Stimulated activated CD4-positive, alpha-beta T cell treated with anti-CD3 and anti-CD28 coated beads, Interleukin-1b, Interleukin-23, amount 100 ng/mL, for 4 hours (primary cell): ENCODE results near the gene KLHL10.
"Not testable (repeated sequence)": the region's sequence is repeated elsewhere in the genome, so short reads cannot be mapped to it uniquely, and the experiment has no call there.

ENCODE experiments used
- DNase-seq, 2 donors: peaks; one replicate each; pipeline ENCODE4 v3.0.0-alpha.2; 2020; ENCODE audit warnings: low read depth in 2 of 2

The KLHL10 gene

GRCh38 chr17:41851382-41851781 lies 13.8 kb downstream of the KLHL10 start:
- DNase-seq = not testable (repeated sequence)

- no peak for DNase-seq
These were observed 22.8 kb downstream of the KLHL10 start for GRCh38 chr17:41860254-41860931.

GRCh38 chr17:41863074-41863848 lies 25.6 kb downstream of the KLHL10 start:
- DNase-seq = no peak

GRCh38 chr17:41864498-41864835 lies 26.8 kb downstream of the KLHL10 start:
- peak in 1 of 2 donors; percentile 46 for DNase-seq

GRCh38 chr17:41864836-41865595 lies 27.4 kb downstream of the KLHL10 start, which contains the start of gene KLHL11:
TSS of gene KLHL11 (minus strand) at chr17:41865423. CDS start at chr17:41865370, 53 bp downstream.
- DNase-seq = peak; percentile 79 to 85

GRCh38 chr17:41865596-41865893 lies 27.9 kb downstream of the KLHL10 start:
- no peak for DNase-seq

- no peak for DNase-seq
These were observed 30.9 kb downstream of the KLHL10 start for GRCh38 chr17:41868568-41868967.

GRCh38 chr17:41869426-41869825 lies 31.8 kb downstream of the KLHL10 start:
- DNase-seq = no peak

GRCh38 chr17:41870097-41870496 lies 32.5 kb downstream of the KLHL10 start:
- DNase-seq = no peak

DNA sequence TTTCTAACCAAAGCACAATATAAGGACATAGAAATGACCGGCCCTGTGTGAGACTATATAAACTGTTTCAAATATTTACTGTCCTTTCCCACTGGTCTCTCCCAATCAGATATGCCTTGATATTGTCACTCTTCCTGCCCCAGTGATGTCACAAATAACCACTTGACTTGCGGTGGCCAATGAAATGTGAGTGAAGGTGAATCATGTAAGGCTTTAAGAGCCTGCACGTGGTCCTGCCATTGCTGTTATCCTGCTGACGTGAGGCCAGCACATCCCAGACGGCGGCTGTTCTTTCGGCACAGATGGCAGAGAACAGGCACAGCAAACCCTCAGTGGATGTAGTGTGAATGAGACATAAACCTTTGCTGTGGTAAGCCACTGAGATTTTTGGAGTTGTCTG lies 33.0 kb downstream of the KLHL10 start:
- no peak for DNase-seq

DNA sequence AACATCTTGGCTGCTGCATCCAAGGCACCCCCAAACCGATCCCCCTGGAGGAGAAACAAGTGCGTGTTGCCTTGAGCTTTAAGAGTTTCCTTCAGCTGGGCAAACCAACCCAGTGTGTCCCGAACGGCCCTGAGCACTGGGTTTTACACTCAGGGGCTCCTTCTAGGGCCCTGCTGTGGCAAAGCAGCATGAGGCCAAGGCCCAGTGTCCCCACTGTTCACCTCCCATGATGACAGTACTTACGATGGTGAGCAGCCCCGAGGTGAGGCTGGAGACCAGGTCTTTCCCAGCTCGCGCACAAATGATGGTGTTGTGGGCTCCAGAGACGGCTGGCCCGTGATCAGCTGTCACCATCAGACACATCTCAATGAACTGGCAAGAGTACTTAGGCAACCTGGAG lies 34.2 kb downstream of the KLHL10 start:
- DNase-seq = no peak

- no peak for DNase-seq
These were observed 36.1 kb downstream of the KLHL10 start for GRCh38 chr17:41873559-41874292.

DNA sequence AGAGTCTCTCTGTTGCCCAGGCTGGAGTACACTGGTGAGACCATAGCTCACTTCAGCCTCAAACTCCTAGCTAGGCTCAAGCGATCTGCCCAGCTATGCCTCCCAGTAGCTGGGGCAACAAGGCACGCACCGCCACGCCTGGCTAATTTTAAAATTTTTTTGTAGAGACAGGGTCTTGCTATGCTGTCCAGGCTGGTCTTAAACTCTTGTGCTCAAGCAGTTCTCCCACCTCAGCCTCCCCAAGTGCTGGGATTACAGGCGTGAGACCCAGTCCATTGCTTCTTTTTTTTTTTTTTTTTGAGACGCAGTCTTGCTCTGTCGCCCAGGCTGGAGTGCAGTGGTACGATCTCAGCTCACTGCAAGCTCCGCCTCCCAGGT lies 36.7 kb downstream of the KLHL10 start:
- not testable (repeated sequence) for DNase-seq

- no peak for DNase-seq
These were observed 42.5 kb downstream of the KLHL10 start for GRCh38 chr17:41880130-41880529.

- DNase-seq = no peak
These were observed 45.1 kb downstream of the KLHL10 start for GRCh38 chr17:41882756-41883155.

DNA sequence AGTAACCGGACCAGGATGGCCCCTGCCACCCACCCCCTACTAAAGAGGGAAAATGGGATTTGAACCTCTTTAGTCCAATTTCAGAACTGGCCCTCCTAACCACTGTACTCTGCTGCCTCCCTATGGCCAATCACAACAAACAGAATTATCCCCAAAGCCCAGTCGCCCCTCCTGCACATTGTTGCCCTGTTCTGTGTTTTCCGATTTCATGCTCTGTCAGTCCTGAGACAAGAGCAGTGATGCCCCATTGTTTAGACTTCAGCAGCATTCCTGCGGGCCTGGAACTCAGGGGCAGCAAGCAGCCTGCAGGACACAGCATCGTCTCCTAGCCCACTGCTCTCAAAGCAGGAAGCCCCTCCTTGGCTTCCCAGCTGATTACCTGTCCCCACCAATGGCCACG lies 48.1 kb downstream of the KLHL10 start:
- no peak for DNase-seq

GRCh38 chr17:41888332-41888965 lies 50.8 kb downstream of the KLHL10 start:
- DNase-seq = no peak

DNA sequence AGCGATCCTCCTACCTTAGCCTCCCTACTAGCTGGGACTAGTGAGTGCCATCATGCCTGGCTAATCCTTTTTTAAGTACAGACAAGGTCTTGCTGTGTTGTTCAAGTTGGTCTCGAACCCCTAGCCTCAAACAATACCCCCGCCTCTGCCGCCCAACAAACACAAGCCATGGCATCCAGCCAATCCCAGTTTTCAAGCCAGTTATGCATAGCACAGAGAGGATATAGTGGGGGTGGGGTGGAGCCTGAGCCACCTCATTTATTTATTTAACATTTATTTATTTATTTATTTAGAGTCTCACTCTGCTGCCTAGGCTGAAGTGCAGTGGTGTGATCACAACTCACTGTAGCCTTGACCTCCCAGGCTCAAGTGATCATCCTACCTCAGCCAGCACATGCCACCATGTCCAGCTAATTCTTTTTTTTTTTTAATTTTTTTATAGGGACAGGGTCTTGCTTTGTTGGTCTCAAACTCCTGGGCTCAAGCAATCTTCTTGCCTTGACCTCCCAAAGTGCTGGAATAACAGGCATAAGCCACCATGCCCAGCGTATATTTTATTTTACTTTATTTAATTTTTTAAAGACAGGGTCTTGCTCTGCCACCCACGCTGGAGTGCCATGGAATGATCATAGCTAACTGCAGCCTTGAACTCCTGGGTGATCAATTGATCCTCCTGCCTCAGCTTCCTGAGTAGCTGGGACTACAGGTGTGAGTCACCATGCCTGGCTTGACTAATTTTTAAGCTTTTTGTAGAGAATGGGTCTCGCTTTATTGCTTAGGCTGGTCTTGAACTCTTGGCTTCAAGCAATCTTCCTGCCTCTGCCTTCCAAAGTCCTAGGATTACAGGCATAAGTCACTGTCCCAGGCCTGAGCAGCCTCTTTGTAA lies 53.8 kb downstream of the KLHL10 start:
- DNase-seq = no peak

GRCh38 chr17:41892021-41892376 lies 54.4 kb downstream of the KLHL10 start:
- no peak for DNase-seq

DNA sequence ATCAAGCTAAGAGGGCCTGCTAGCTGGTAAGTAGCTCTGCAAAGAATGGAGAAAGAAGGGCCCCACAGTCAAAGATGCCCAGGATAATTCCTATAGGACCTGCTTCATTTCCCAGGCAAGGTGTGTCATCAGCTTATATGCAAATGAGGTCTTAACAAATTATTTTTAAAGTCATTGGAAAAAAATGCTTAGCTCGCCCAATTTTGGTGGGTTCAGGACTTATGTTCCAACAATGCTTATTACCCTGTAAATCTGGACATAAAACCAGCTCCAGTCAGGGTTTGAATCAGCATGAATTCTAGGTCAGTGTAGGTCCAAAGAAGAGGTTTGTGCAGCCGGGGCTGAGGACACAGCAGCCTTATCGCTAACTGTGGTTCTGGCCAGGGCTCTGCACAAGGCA lies 55.8 kb downstream of the KLHL10 start:
- DNase-seq = no peak
